ENCODE data around the gene FRMPD4.

- TF ChIP-seq ELF4 (IDR thresholded peaks at IDR 0.05): no peak
- TF ChIP-seq NFRKB (IDR thresholded peaks at IDR 0.05): no peak
- no peak for TF ChIP-seq LEF1 (IDR thresholded peaks at IDR 0.05; ENCODE audit: borderline replicate concordance)
- no peak for TF ChIP-seq SUZ12 (IDR thresholded peaks at IDR 0.05)
- TF ChIP-seq CTBP1 (IDR thresholded peaks at IDR 0.05; ENCODE audit: borderline replicate concordance): no peak
- no peak for TF ChIP-seq SP1 (IDR thresholded peaks at IDR 0.05)
- no peak for TF ChIP-seq TARDBP (IDR thresholded peaks at IDR 0.05)
- no peak for TF ChIP-seq BHLHE40 (IDR thresholded peaks at IDR 0.05; ENCODE audit: borderline replicate concordance)
- no peak for TF ChIP-seq FOXA1 (IDR thresholded peaks at IDR 0.05)
- no peak for TF ChIP-seq L3MBTL2 (conservative IDR thresholded peaks at IDR 0.05)
These were observed 308.2 kb downstream of the FRMPD4 start for GRCh38 chrX:12446342-12447075.

Data from HEK293T (cell line).